A673 (cell line): Measurements from ENCODE around the gene HMCN2. TPM values are rescaled to one million over a fixed set of nuclear protein-coding genes. Genes with fewer than 3 reads are reported as not detected.

Source experiments
- BruUV-seq: library from RNA; stranded (reverse); fragments of 400-500 nt; replicated peaks from 2 replicates; lab custom pipeline; 2021; lab: Mats Ljungman, UMichigan
- CTCF ChIA-PET: fragments of 300-600 bp; sonication (Branson Sonifier 250); formaldehyde crosslinking; loops from one replicate; lab custom pipeline; 2022; ENCODE audit warnings: antibody characterized with exemption; lab: Charles Lee
- POLR2A ChIA-PET: fragments of 300-600 bp; sonication (Branson Sonifier 250); formaldehyde crosslinking; loops from one replicate; lab custom pipeline; 2022; ENCODE audit warnings: antibody characterized with exemption; ENCODE audit not compliant: low non-redundant PET; lab: Charles Lee
- DNase-seq: peaks from one replicate; pipeline ENCODE4 v3.0.0-alpha.2; 2015; ENCODE audit warnings: low spot score
- H3K27ac ChIP-seq: fragments of 200-600 bp; sonication (generic); 2 replicates; pipeline ENCODE4 v1.5.1; 2016; ENCODE audit warnings: mixed run types, low read depth, mild to moderate bottlenecking, mixed read lengths, antibody characterized with exemption, low read length; ENCODE audit not compliant: poor library complexity, severe bottlenecking
- H3K27me3 ChIP-seq: fragments of 200-600 bp; sonication (generic); replicated peaks from 2 replicates; pipeline ENCODE4 v1.6.1; 2017; ENCODE audit warnings: mixed run types, low read depth, mild to moderate bottlenecking, mixed read lengths, antibody characterized with exemption, low read length; ENCODE audit not compliant: insufficient read depth, poor library complexity
- H3K36me3 ChIP-seq: fragments of 200-600 bp; sonication (generic); 2 replicates; pipeline ENCODE4 v1.6.1; 2016; ENCODE audit warnings: mixed run types, mild to moderate bottlenecking, mixed read lengths, antibody characterized with exemption, low read length; ENCODE audit not compliant: insufficient read depth, poor library complexity, severe bottlenecking
- H3K4me1 ChIP-seq: fragments of 200-600 bp; sonication (generic); 2 replicates; pipeline ENCODE4 v1.6.1; 2017; ENCODE audit warnings: mixed run types, mild to moderate bottlenecking, mixed read lengths, antibody characterized with exemption, low read length; ENCODE audit not compliant: insufficient read depth, poor library complexity, severe bottlenecking
- H3K4me3 ChIP-seq: fragments of 200-600 bp; sonication (generic); 2 replicates; pipeline ENCODE4 v1.5.1; 2016; ENCODE audit warnings: low read depth, mixed run types, mild to moderate bottlenecking, mixed read lengths, low read length; ENCODE audit not compliant: poor library complexity, severe bottlenecking
- H3K9me3 ChIP-seq: fragments of 200-600 bp; sonication (generic); 2 replicates; pipeline ENCODE4 v1.6.1; 2016; ENCODE audit warnings: mixed run types, low read depth, mild to moderate bottlenecking, mixed read lengths, antibody characterized with exemption, low read length; ENCODE audit not compliant: poor library complexity, severe bottlenecking
- CTCF ChIP-seq: fragments of 300-800, 200-600 bp; sonication (generic); conservative IDR thresholded peaks from 2 replicates; pipeline ENCODE4 v1.5.1; 2017; ENCODE audit warnings: low read depth, mild to moderate bottlenecking, antibody characterized with exemption, low read length, moderate library complexity, mixed read lengths
- EZH2 ChIP-seq: fragments of 200-600 bp; sonication (generic); IDR thresholded peaks from 2 replicates; pipeline ENCODE4 v1.6.1; 2017; ENCODE audit warnings: borderline replicate concordance, low read depth, mild to moderate bottlenecking, mixed read lengths, antibody characterized with exemption, low read length; ENCODE audit not compliant: poor library complexity, severe bottlenecking
- intact Hi-C: fragments of 100-400 bp; cut with micrococcal nuclease; formaldehyde crosslinking; loops from one replicate; pipeline ENCODE4 v1.10.0; 2022; ENCODE audit not compliant: unreplicated experiment
- total RNA-seq: library from RNA; stranded (reverse); gene quantifications from 2 replicates; pipeline ENCODE4 v1.2.3, GENCODE V29; 2021

HMCN2 gene
- total RNA-seq, 1 experiment from 2014 or later: 0.28 TPM

GRCh38 chr9:130306823-130307666 lies 41.5 kb downstream of the HMCN2 start:
- H3K36me3 ChIP-seq: no peaks in the 10 kb centered on the region
- no TSS peak for BruUV-seq
- no peak overlapping the region for H3K4me3 ChIP-seq
- CTCF ChIA-PET: no interaction called here
- POLR2A ChIA-PET: no interaction called here
- intact Hi-C loops: no loop called here
- no peak for TF ChIP-seq EZH2
- no peak for TF ChIP-seq CTCF
- DNase-seq: no peak
- H3K9me3 ChIP-seq: no peaks in the 10 kb centered on the region
- H3K27ac ChIP-seq: no peak overlapping the region
- H3K4me1 ChIP-seq: no peaks in the 10 kb centered on the region
- peaks cover 20% of the 10 kb centered on the region for H3K27me3 ChIP-seq

DNA sequence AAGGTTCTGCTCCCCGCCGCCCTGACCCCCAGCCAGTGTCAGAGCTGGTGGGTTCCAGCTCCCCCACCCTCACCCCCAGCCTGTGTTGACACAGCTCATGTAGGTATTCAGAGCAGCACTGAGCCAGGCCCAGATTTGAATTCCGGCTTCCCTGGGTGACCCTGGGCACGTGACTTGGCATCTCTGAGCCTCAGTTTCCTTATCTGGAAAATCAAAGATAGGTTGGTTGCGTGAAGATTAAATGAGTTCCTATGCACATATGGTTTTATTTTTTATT lies 42.0 kb downstream of the HMCN2 start:
- Histone ChIP-seq H3K4me3 (no peak overlapping the region), H3K27me3 (peaks cover 20% of the 10 kb centered on the region), H3K9me3 (no peaks in the 10 kb centered on the region), H3K27ac (no peak overlapping the region), H3K36me3 (no peaks in the 10 kb centered on the region), H3K4me1 (no peaks in the 10 kb centered on the region)
- no TSS peak for BruUV-seq
- no peak for TF ChIP-seq CTCF
- TF ChIP-seq EZH2: no peak
- no peak for DNase-seq
- ChIA-PET POLR2A (no interaction called here), CTCF (no interaction called here)
- intact Hi-C loops: no loop called here

- ChIA-PET POLR2A (no interaction called here), CTCF (no interaction called here)
- Histone ChIP-seq H3K4me1 (no peaks in the 10 kb centered on the region), H3K9me3 (no peaks in the 10 kb centered on the region), H3K27me3 (peaks cover 16% of the 10 kb centered on the region), H3K4me3 (no peak overlapping the region), H3K36me3 (no peaks in the 10 kb centered on the region), H3K27ac (no peak overlapping the region)
- TF ChIP-seq EZH2 (no peak), CTCF (no peak)
- intact Hi-C loops: no loop called here
- BruUV-seq: no TSS peak
- DNase-seq: no peak
Measured at GRCh38 chr9:130308081-130308571, 42.6 kb downstream of the HMCN2 start.
